NCI-H128 (cell line): ENCODE results near the gene ADAMTS18.

Experiments used
- DNase-seq: peaks from one replicate; lab custom pipeline; 2025; ENCODE audit not compliant: unreplicated experiment; lab: John Stamatoyannopoulos, UW

ADAMTS18 gene

DNA sequence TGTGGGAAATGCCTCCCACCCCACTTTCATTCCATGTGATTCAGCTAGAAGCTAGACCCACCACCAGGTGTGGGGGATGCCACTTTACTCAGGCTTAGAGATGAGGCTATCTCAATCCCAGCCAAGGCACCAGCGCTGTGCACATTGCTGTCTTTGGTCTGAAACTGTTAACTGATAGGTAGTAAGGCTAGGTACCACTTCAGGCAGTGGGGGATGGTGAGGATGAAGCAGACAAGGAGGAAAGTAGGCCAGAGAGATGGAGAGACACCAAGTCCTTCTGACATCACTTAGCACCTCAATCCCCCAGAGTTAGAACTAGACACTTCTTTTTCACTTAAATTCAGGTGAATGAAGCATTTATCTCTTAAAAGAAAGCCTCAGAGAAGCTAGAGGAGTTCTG lies 35.8 kb downstream of the ADAMTS18 start:
- DNase-seq: no peak

DNA sequence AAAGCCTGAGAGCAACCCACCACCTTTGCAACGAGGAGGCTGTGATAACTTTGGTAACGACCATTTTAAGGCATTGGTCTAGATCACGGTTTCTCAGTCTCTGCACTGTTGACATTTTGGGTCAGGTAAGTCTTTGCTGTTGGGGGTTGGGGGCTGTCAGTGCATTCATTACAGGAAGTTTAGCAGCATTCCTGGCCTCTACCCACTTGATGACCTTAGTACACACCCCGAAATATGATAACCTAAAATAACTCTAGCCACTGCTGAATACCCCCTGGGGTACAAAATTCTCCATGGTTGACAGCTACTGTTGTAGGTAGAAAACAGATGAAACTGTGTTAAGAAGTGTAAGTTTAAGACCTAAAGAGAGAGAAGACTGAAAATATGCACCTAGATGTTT lies 36.3 kb downstream of the ADAMTS18 start:
- no peak for DNase-seq

DNA sequence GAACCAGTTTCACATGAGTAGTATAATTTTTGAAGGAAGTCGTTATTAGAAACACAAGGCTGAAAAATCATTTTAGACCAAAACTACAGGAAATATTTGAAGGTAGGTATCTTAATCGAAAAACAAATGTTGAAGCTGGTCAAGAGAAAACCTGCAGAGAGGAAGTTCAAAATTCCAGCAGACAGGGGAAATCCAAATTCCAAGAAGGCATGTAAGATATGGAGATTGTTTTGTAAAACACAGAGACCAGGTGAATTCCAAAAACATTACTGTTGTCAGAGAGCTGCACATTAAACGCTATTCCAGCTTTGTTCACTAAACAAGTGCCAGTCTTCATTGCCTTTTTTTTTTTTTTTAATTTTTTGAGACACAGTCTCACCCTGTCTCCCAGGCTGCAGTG lies 38.4 kb downstream of the ADAMTS18 start:
- DNase-seq: no peak

DNA sequence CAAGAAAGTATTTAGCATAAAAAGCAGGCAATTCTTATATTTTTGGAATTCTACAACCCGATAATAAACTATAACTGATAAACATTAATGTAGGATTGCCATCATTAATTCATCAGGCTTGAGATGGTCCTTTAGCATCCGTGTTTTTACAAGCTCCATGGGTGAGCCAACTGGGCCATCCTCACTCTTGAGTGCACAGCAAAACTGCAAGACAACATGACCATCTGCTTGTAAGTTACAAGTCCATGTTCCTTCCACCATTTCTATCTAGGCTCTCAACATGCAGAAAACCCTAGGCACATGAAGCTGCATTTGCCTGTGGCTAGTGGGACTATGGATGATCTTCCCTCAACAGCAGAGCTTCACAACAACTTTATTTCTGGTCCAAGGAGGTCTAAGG lies 40.1 kb downstream of the ADAMTS18 start:
- DNase-seq: no peak

DNA sequence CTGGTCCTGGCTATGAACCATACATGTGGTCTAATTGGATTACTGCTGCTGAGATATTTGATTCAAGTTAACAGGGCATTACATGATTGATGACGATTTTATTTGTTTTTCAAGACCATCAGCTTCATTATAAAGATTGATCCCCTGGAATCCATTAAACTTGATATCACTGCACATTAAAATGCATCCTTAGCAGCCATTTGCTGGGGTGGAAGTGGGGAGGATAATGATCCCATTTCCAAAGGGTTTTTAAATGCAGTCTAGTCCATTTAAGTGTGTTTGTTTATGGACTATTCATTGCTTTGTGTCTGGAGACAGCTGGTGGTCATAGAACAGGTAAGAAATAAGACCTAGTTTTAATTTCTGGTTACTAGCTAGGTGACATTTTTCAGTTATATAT lies 40.9 kb downstream of the ADAMTS18 start:
- no peak for DNase-seq

DNA sequence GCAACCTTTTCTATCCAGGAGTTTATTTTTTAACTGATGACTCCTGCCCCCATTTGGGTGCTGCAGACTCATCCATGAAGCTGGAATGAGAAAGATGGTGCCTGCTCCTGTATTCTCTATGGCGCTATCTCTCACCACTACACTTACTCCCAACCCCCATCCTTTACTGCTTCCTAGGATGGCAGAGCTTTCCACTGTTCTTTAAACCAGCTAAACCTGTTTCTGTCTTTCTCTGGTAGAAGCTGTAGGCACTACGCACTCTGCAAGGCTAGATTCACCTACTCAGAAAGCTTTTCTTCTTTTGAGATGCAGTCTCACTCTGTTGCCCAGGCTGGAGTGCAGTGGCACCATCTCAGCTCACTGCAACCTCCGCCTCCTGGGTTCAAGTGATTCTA lies 47.0 kb downstream of the ADAMTS18 start:
- DNase-seq: no peak

GRCh38 chr16:77386831-77387814 lies 47.7 kb downstream of the ADAMTS18 start:
- no peak for DNase-seq

- no peak for DNase-seq
Observed at GRCh38 chr16:77385481-77385880, 49.4 kb downstream of the ADAMTS18 start.

DNA sequence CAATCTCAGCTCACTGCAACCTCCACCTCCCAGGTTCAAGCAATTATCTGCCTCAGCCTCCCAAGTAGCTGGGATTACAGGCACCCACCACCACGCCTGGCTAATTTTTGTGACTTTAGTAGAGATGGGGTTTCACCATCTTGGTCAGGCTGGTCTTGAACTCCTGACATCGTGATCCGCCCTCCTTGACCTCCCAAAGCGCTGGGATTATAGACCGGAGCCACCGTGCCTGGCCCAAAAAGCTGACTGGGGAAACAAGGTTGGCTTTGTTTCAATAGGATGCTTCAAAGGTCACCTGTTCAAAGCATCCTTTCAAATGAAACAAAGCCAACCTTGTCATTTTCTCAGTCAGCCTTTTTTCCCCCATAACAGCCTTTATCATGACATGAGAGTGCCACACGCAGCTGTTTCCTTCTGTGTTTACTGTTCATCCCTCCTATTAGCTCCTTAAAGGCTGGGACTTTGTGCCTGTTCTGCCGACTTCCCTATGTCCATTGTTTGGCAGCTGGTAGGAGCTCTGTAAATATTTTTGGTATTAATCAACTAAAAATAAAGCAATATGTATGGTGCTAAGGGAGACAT lies 51.1 kb downstream of the ADAMTS18 start:
- no peak for DNase-seq

DNA sequence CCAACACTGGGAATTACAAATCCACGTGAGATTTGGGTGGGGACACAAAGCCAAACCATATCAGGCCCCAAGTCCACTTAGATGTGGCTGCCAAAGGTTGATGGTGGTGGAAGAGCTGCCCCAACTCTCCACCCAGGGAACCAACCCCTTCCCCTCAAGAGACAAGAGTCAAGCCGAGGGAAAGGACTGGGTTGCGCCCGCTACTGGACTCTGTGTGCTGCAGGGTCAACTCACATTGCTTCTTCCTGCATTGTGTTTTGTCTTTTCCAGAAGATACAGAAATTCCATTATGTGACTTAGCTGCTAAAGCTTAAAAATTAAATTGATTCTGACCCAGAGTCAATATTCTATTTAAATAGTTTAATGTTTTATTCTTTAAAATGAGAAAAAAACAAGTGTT lies 58.5 kb downstream of the ADAMTS18 start:
- DNase-seq: no peak

GRCh38 chr16:77375396-77375795 lies 59.4 kb downstream of the ADAMTS18 start:
- no peak for DNase-seq

GRCh38 chr16:77374384-77374783 lies 60.5 kb downstream of the ADAMTS18 start:
- DNase-seq: no peak

DNA sequence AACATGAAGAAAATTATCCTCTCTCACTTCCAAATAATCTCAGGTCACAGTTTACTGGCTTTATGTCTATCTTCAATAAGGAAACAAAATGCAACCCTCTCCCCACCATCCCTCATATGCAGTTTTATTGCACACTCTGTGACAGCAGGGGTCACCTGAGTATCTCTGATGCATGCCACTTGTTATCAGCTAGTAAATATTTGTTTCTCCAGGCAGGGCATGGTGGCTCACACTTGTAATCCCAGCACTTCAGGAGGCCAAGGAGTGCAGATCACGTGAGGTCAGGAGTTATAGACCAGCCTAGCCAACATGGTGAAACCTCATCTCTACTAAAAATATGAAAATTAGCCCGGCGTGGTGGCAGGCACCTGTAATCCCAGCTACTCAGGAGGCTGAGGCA lies 61.1 kb downstream of the ADAMTS18 start:
- DNase-seq: no peak

DNA sequence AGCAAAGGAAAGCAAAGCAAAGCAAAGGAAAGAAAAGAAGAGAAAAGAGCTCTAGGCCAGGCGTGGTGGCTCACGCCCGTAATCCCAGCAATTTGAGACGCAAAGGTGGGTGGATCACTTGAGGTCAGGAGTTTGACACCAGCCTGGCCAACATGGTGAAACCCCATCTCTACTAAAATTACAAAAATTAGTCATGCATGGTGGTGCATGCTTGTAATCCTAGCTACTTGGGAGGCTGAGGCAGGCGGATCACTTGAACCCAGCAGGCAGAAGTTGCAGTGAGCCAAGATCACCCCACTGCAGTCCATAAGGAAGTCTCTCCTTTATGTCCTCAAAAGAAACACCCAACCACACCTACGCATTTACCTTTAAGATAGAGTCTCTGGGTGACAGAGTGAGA lies 70.1 kb downstream of the ADAMTS18 start:
- DNase-seq: no peak

DNA sequence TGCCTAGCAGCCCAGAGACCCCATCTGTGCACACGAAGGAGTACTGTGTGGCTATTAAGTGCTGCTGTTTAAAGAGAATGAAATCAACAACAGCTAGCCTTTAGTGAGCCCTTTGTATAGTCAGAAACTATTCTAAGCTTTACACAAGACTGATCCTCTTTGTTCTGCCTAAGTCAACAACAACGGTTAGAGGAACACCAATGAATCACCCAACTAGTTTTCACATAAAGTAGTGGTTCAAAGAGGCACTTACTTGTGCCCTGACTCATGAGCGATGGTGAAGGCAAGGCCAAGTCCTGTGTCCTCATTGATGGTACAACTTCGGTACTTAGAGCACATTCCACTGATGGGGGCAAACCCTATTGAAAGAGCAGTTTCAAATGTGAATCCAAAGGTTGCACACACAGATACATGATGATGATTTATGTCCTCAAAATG lies 75.8 kb downstream of the ADAMTS18 start:
- no peak for DNase-seq

DNA sequence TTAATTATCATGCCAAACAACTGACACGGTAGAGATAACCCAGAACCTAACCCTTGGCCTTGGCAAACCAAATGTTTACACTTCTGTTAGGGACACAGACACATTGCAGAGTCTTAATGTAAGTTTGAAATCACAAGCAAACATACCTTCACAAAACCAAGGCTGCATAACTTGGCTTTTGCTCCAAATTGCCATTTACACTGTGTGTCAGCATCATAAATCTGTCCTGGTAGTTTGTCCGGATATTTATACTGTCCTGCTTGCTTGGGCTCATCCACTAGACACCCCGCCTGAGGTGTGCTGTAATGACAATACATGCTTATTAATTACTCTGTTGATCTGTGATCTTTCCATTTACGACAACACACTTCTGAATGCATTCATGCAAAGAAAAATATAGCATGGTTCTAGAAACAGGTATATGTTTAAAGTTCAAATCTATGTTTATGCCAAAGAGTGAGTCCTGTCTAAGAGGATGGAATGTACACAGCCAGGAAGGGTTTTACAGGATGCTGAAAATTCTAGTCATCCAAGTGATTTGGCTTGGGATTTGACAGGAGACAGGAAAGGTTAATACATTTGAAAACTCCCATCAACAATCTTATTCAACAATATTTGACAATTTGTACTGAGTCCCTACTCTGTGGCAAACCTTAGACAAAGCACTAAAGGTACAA lies 81.1 kb downstream of the ADAMTS18 start:
- DNase-seq: no peak

DNA sequence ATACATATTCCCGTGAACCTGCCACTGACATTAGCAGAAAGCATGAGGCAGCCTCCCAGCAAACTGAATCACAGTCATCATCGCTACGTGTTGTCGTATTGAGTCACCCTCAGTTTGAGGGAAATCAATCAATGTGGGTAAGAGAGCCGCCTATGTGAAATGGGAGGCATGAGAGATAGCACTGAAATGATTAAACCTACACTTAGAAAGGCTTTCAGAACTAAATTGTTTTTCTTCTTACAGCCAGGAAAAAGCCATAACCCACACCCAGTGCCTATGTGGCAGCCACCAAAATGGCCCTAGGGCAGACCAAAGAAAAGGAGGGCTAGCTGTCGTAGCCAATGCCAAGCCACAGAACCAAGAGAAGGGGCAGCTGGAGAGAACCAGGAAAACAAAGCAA lies 90.5 kb downstream of the ADAMTS18 start:
- no peak for DNase-seq

DNA sequence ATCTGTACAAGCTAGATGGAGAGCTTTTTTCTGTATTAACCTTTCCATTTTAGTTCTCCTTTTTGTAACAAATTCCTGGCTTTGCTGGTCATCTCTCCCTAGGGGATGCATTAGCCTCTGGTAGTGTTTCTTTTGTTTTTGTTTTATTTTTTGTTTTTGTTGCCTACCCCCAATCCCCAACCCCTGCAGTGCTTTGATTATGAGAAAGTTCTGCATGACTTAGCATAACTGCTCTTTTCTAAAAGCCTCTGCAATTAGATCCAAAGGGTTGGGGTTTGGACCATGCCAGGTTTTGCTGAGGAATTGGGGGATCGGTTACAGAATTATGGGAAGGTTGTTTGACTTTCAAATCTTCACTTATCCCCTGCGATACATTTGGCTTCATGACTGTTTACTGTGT lies 98.2 kb downstream of the ADAMTS18 start:
- DNase-seq: peak; percentile 20

GRCh38 chr16:77335652-77336234 lies 99.1 kb downstream of the ADAMTS18 start:
- DNase-seq: no peak

- DNase-seq: no peak
Observed at GRCh38 chr16:77332792-77333191, 102.0 kb downstream of the ADAMTS18 start.

DNA sequence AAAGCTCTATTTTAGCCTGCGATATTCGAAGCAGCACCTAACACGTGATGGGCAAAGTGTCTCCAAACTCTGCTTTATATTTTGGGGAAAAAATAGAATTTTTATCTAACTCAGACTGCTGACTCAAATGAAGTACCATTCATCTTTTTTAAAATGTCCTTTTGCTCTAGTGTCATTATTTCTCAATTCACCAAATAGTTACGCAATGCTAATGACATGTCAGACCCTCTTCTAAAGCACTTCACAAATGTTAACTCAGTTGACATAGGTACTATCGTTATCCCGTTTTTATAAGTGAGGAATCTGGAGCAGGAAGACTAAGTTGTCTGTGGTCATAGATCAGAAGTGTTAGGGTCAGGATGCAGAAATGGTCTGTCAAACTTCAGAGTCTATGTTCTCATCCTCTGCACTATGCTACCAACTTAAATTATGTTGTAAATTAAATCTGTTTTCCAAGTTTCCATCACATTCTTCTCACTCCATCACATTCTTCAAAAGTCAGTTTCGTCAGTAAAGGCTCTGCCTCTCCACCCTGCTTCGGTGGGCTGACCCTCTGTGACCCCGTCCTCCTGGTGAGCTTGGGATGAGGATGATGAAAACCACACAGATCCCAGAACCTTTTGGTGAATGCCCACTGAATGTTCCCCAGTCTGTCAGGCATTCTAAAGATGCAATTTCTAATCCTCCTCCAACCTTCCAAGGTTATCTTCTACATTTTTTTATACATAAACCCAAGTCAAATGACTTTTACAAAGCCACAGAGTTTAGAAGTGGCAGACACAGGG lies 102.8 kb downstream of the ADAMTS18 start:
- DNase-seq: no peak
